ENCODE data around the gene FRMD4A.

GRCh38 chr10:14353291-14353913, 22.7 kb upstream of the FRMD4A start:
- TF ChIP-seq CTCF (IDR thresholded peaks at IDR 0.05) (no peak), POLR2A (IDR thresholded peaks at IDR 0.05) (no peak)
